Measurements from ENCODE around the gene CADM1.

DNA sequence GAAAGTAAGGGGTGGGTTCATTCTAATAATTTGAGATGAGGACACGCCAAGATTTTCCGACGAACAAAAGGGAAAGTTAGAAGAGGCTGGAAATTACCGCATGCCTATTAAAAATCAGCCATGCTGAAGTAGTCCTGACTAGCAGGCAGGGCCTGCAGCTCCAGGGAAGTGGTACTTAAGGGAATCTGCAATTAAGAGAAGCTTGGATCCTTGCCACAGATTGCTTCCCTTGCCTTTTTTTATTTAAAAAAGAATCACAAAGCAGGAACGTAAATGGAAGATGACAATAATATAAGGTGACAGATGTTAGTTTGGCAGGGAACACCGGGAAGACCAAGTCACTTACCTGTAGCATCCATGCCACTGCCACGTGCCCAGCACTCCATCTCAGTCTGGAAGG lies 359.3 kb downstream of the CADM1 start:
- TF ChIP-seq, protein P1, sequence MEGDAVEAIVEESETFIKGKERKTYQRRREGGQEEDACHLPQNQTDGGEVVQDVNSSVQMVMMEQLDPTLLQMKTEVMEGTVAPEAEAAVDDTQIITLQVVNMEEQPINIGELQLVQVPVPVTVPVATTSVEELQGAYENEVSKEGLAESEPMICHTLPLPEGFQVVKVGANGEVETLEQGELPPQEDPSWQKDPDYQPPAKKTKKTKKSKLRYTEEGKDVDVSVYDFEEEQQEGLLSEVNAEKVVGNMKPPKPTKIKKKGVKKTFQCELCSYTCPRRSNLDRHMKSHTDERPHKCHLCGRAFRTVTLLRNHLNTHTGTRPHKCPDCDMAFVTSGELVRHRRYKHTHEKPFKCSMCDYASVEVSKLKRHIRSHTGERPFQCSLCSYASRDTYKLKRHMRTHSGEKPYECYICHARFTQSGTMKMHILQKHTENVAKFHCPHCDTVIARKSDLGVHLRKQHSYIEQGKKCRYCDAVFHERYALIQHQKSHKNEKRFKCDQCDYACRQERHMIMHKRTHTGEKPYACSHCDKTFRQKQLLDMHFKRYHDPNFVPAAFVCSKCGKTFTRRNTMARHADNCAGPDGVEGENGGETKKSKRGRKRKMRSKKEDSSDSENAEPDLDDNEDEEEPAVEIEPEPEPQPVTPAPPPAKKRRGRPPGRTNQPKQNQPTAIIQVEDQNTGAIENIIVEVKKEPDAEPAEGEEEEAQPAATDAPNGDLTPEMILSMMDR (IDR thresholded peaks at IDR 0.05; ENCODE audit: poor library complexity), result no peak
- TF ChIP-seq EZH2phosphoT487 (IDR thresholded peaks at IDR 0.05; ENCODE audit: low read depth, severe bottlenecking, unreplicated experiment) (no peak), EZH2 (IDR thresholded peaks at IDR 0.05; ENCODE audit: borderline replicate concordance) (no peak)
